ENCODE data around the gene ATF2. TPM values are rescaled to one million over a fixed set of nuclear protein-coding genes. Genes with fewer than 3 reads are reported as not detected.

Gene ATF2
- total and polyA plus RNA-seq, 2 of the 13 experiments (the other 11 are each of a cell fraction or from before 2014, with no cell fraction given), result 91.6 to 95.1 TPM

DNA sequence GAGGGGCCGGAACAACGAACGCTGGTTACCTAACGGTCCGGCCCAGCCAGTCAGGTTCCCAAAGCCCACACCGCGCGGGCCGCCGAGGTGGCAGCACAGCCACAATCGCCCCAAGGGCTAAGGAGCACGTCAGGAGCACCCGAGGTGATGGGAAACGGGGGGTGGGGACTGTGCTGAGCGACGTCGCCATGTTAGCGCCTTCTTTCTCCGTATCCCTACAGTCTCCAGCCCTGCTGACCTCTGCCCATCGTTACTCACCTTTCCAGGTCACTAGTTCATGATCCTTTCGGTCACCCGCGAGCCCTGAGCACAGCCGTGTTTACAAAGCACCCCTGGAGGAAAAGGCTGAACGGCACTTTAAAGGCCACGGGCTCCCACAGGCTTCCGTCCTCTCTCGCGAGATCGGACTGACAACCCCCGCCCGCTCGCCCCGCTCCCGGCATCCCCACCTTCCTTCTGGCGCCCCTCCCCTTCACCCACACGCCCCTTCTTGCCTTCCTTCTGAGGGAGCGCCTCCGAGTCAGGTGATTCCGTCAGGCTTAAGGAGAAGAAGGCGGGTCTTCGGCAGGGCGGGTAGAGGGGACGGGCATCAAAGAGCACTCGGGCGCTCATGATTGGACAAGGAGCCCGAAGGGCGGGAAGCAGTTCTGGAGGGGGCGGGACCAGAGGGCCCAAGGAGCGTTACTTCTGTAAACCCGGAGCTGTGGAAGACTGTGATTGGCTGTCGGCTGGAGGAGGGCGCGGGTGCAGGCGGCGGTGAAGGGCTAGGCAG lies at the start of gene ATF2 (continued):
- TF ChIP-seq, protein P1, sequence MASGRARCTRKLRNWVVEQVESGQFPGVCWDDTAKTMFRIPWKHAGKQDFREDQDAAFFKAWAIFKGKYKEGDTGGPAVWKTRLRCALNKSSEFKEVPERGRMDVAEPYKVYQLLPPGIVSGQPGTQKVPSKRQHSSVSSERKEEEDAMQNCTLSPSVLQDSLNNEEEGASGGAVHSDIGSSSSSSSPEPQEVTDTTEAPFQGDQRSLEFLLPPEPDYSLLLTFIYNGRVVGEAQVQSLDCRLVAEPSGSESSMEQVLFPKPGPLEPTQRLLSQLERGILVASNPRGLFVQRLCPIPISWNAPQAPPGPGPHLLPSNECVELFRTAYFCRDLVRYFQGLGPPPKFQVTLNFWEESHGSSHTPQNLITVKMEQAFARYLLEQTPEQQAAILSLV (CRISPR knock-in tag; IDR thresholded peaks at IDR 0.05; ENCODE audit: borderline replicate concordance), result peak; percentile 95
- TF ChIP-seq ZNF441 (CRISPR knock-in tag; IDR thresholded peaks at IDR 0.05; ENCODE audit: borderline replicate concordance), result peak; percentile 84; the same call in 1 of the 2 replicates
- TF ChIP-seq ZFP36L1 (CRISPR knock-in tag; IDR thresholded peaks at IDR 0.05), result peak; percentile 64; the same call in 1 of the 2 replicates
- peak; percentile 58; the same call in 1 of the 2 replicates for TF ChIP-seq HIVEP1 (CRISPR knock-in tag; IDR thresholded peaks at IDR 0.05)
- TF ChIP-seq IRF2 (CRISPR knock-in tag; IDR thresholded peaks at IDR 0.05), result 0 out of 2 replicates have a peak, but pooled peaks have one; percentile 66
- TF ChIP-seq, protein P2, sequence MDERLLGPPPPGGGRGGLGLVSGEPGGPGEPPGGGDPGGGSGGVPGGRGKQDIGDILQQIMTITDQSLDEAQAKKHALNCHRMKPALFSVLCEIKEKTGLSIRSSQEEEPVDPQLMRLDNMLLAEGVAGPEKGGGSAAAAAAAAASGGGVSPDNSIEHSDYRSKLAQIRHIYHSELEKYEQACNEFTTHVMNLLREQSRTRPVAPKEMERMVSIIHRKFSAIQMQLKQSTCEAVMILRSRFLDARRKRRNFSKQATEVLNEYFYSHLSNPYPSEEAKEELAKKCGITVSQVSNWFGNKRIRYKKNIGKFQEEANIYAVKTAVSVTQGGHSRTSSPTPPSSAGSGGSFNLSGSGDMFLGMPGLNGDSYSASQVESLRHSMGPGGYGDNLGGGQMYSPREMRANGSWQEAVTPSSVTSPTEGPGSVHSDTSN (CRISPR knock-in tag; IDR thresholded peaks at IDR 0.05), result no peak
- TF ChIP-seq ATF7 (IDR thresholded peaks at IDR 0.05), result no peak
- TF ChIP-seq ATF7 (CRISPR knock-in tag; IDR thresholded peaks at IDR 0.05), result peak; percentile 78; the same call in 1 of the 2 replicates
- no peak for TF ChIP-seq ZNF570 (CRISPR knock-in tag; IDR thresholded peaks at IDR 0.05; ENCODE audit: borderline replicate concordance)
- 0 out of 2 replicates have a peak, but pooled peaks have one; percentile 31 for TF ChIP-seq RAD51 (IDR thresholded peaks at IDR 0.05; ENCODE audit: borderline replicate concordance)
- TF ChIP-seq, protein P3, sequence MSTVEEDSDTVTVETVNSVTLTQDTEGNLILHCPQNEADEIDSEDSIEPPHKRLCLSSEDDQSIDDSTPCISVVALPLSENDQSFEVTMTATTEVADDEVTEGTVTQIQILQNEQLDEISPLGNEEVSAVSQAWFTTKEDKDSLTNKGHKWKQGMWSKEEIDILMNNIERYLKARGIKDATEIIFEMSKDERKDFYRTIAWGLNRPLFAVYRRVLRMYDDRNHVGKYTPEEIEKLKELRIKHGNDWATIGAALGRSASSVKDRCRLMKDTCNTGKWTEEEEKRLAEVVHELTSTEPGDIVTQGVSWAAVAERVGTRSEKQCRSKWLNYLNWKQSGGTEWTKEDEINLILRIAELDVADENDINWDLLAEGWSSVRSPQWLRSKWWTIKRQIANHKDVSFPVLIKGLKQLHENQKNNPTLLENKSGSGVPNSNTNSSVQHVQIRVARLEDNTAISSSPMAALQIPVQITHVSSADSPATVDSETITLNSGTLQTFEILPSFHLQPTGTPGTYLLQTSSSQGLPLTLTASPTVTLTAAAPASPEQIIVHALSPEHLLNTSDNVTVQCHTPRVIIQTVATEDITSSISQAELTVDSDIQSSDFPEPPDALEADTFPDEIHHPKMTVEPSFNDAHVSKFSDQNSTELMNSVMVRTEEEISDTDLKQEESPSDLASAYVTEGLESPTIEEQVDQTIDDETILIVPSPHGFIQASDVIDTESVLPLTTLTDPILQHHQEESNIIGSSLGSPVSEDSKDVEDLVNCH (CRISPR knock-in tag; IDR thresholded peaks at IDR 0.05), result 0 out of 2 replicates have a peak, but pooled peaks have one; percentile 66
- TF ChIP-seq, protein P4, sequence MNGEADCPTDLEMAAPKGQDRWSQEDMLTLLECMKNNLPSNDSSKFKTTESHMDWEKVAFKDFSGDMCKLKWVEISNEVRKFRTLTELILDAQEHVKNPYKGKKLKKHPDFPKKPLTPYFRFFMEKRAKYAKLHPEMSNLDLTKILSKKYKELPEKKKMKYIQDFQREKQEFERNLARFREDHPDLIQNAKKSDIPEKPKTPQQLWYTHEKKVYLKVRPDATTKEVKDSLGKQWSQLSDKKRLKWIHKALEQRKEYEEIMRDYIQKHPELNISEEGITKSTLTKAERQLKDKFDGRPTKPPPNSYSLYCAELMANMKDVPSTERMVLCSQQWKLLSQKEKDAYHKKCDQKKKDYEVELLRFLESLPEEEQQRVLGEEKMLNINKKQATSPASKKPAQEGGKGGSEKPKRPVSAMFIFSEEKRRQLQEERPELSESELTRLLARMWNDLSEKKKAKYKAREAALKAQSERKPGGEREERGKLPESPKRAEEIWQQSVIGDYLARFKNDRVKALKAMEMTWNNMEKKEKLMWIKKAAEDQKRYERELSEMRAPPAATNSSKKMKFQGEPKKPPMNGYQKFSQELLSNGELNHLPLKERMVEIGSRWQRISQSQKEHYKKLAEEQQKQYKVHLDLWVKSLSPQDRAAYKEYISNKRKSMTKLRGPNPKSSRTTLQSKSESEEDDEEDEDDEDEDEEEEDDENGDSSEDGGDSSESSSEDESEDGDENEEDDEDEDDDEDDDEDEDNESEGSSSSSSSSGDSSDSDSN (CRISPR knock-in tag; IDR thresholded peaks at IDR 0.05), result peak; percentile 88
- no peak for TF ChIP-seq CC2D1A (CRISPR knock-in tag; IDR thresholded peaks at IDR 0.05)
- TF ChIP-seq, protein P5, sequence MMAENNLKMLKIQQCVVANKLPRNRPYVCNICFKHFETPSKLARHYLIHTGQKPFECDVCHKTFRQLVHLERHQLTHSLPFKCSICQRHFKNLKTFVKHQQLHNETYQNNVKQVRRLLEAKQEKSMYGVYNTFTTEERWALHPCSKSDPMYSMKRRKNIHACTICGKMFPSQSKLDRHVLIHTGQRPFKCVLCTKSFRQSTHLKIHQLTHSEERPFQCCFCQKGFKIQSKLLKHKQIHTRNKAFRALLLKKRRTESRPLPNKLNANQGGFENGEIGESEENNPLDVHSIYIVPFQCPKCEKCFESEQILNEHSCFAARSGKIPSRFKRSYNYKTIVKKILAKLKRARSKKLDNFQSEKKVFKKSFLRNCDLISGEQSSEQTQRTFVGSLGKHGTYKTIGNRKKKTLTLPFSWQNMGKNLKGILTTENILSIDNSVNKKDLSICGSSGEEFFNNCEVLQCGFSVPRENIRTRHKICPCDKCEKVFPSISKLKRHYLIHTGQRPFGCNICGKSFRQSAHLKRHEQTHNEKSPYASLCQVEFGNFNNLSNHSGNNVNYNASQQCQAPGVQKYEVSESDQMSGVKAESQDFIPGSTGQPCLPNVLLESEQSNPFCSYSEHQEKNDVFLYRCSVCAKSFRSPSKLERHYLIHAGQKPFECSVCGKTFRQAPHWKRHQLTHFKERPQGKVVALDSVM (CRISPR knock-in tag; IDR thresholded peaks at IDR 0.05), result no peak
- TF ChIP-seq, protein P6, sequence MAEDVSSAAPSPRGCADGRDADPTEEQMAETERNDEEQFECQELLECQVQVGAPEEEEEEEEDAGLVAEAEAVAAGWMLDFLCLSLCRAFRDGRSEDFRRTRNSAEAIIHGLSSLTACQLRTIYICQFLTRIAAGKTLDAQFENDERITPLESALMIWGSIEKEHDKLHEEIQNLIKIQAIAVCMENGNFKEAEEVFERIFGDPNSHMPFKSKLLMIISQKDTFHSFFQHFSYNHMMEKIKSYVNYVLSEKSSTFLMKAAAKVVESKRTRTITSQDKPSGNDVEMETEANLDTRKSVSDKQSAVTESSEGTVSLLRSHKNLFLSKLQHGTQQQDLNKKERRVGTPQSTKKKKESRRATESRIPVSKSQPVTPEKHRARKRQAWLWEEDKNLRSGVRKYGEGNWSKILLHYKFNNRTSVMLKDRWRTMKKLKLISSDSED (CRISPR knock-in tag; IDR thresholded peaks at IDR 0.05), result no peak; the same call in 1 of the 2 replicates
- peak; percentile 78 for TF ChIP-seq TARDBP (CRISPR knock-in tag; IDR thresholded peaks at IDR 0.05)
- peak; percentile 91 for TF ChIP-seq ZNF616 (CRISPR knock-in tag; IDR thresholded peaks at IDR 0.05; ENCODE audit: low read depth)

Measured in HepG2 (cell line).